Thyroid gland (tissue), 4 donors: ENCODE measurements around the gene ZNF462. TPM values are rescaled to one million over a fixed set of nuclear protein-coding genes. Genes with fewer than 3 reads are reported as not detected.

Experiments
- DNase-seq, 2 donors: peaks; one replicate each; pipeline ENCODE4 v3.0.0-alpha.2; 2019
- H3K27ac ChIP-seq, 3 donors: fragments of 200-600 bp; sonication (generic); 1 replicate in 2 of 3; 2 replicates in 1 of 3; pipeline ENCODE4 v1.5.1; 2016 to 2019; ENCODE audit warnings: mild to moderate bottlenecking in 1 of 3, moderate library complexity in 1 of 3
- H3K27me3 ChIP-seq: fragments of 200-600 bp; sonication (generic); one replicate; pipeline ENCODE4 v1.5.1; 2019
- H3K36me3 ChIP-seq, 2 donors: fragments of 200-600 bp; sonication (generic); one replicate each; pipeline ENCODE4 v1.5.1; 2016 to 2019
- H3K4me1 ChIP-seq, 2 donors: fragments of 200-600 bp; sonication (generic); one replicate each; pipeline ENCODE4 v1.5.1; 2017 to 2019
- H3K4me3 ChIP-seq, 3 donors: fragments of 200-600 bp; sonication (generic); replicated peaks in 1 of 3; 1 replicate in 2 of 3; 2 replicates in 1 of 3; pipeline ENCODE4 v1.5.1; 2016; ENCODE audit warnings: mild to moderate bottlenecking in 1 of 3
- H3K9me3 ChIP-seq: fragments of 200-600 bp; sonication (generic); one replicate; pipeline ENCODE4 v1.5.1; 2017
- POLR2A ChIP-seq, 2 donors: fragments of 450-650 bp; IDR thresholded peaks; one replicate each; pipeline ENCODE4 v1.6.1; 2017; ENCODE audit warnings: antibody characterized with exemption in 2 of 2, mild to moderate bottlenecking in 2 of 2, moderate library complexity in 1 of 2
- WGBS, 2 donors: methylation state at CpG; one replicate each; pipeline ENCODE4 v1.1.5; 2017; 5-methylcytosine and 5-hydroxymethylcytosine counted together
- intact Hi-C: fragments of 100-400 bp; cut with DNase I; formaldehyde crosslinking; loops from one replicate; pipeline ENCODE4 v1.15.1; 2023
- total RNA-seq, 4 donors: library from RNA; depleted of rRNA; stranded (reverse); fragments of >200 nt; gene quantifications; one replicate each; pipeline ENCODE4 v1.2.3, GENCODE V29; 2016
- TF ChIP-seq, protein P1 (sequence below), 6 experiments: fragments of 200-600 bp in 3 of 6; fragments of 450-650 bp in 3 of 6; sonication (generic) in 3 of 6; IDR thresholded peaks; one replicate each; pipeline ENCODE4 v1.5.1; 2016 to 2019; ENCODE audit warnings: antibody characterized with exemption in 6 of 6, mild to moderate bottlenecking in 2 of 6, inconsistent platforms in 1 of 6, moderate library complexity in 1 of 6

The ZNF462 gene
- total RNA-seq, 4 donors from 2014 or later: 33.3 to 60.4 (median 46.3) TPM

DNA sequence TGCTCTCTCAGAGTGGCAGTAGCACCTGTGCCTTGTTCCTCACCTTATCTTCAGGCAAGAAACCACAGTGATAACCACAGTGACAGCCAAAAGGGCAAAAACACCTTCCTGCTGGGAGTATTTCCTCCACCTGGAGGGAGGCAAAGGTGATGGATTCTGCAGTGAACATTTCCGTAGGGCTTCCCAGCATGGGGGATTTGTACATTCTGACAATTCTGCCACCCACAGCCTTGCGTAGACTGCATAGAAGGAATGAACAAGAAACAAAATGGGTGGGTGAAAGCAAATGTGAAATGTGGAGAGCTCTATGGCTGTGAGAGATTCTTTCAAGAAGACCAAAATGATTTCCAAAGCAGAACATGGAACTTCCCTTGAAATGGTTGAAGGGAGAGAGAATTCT, 111.4 kb downstream of the ZNF462 start:
- intact Hi-C loops: no loop called here
- Histone ChIP-seq H3K9me3 (no peaks in the 10 kb centered on the region), H3K36me3 (peaks cover 33 to 38% of the 10 kb centered on the region in 2 donors), H3K27ac (no peak overlapping the region), H3K4me3 (no peak overlapping the region), H3K4me1 (peaks cover 9 to 12% of the 10 kb centered on the region in 2 donors), H3K27me3 (no peaks in the 10 kb centered on the region)
- no peak for TF ChIP-seq POLR2A (IDR thresholded peaks at IDR 0.05)
- TF ChIP-seq, protein P1, sequence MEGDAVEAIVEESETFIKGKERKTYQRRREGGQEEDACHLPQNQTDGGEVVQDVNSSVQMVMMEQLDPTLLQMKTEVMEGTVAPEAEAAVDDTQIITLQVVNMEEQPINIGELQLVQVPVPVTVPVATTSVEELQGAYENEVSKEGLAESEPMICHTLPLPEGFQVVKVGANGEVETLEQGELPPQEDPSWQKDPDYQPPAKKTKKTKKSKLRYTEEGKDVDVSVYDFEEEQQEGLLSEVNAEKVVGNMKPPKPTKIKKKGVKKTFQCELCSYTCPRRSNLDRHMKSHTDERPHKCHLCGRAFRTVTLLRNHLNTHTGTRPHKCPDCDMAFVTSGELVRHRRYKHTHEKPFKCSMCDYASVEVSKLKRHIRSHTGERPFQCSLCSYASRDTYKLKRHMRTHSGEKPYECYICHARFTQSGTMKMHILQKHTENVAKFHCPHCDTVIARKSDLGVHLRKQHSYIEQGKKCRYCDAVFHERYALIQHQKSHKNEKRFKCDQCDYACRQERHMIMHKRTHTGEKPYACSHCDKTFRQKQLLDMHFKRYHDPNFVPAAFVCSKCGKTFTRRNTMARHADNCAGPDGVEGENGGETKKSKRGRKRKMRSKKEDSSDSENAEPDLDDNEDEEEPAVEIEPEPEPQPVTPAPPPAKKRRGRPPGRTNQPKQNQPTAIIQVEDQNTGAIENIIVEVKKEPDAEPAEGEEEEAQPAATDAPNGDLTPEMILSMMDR (IDR thresholded peaks at IDR 0.05): no peak
- 95 to 96% methylated on average over 2 of the region's 2 CpGs for WGBS, 2 donors
- no peak for DNase-seq

- H3K27ac ChIP-seq: no peak overlapping the region
- H3K36me3 ChIP-seq: peaks cover 33 to 38% of the 10 kb centered on the region in 2 donors
- no peak for DNase-seq
- TF ChIP-seq POLR2A (IDR thresholded peaks at IDR 0.05): no peak
- TF ChIP-seq, protein P1 (IDR thresholded peaks at IDR 0.05): no peak
- H3K4me3 ChIP-seq: no peak overlapping the region
- 91 to 97% methylated on average over 5 of the region's 5 CpGs for WGBS, 2 donors
- no peaks in the 10 kb centered on the region for H3K9me3 ChIP-seq
- no peaks in the 10 kb centered on the region for H3K4me1 ChIP-seq
- H3K27me3 ChIP-seq: no peaks in the 10 kb centered on the region
- intact Hi-C loops: no loop called here
These were observed 113.8 kb downstream of the ZNF462 start for GRCh38 chr9:106976772-106977171.

GRCh38 chr9:106980551-106981101, 117.7 kb downstream of the ZNF462 start:
- no peaks in the 10 kb centered on the region for H3K4me1 ChIP-seq
- H3K4me3 ChIP-seq: no peak overlapping the region
- H3K36me3 ChIP-seq: peaks cover 22 to 24% of the 10 kb centered on the region in 2 donors
- H3K27ac ChIP-seq: no peak overlapping the region
- WGBS, 2 donors: 74 to 95% methylated on average over 2 of the region's 2 CpGs
- no peaks in the 10 kb centered on the region for H3K9me3 ChIP-seq
- TF ChIP-seq POLR2A (IDR thresholded peaks at IDR 0.05): no peak
- TF ChIP-seq, protein P1 (IDR thresholded peaks at IDR 0.05): no peak
- H3K27me3 ChIP-seq: no peaks in the 10 kb centered on the region
- DNase-seq: no peak
- intact Hi-C loops: no loop called here

DNA sequence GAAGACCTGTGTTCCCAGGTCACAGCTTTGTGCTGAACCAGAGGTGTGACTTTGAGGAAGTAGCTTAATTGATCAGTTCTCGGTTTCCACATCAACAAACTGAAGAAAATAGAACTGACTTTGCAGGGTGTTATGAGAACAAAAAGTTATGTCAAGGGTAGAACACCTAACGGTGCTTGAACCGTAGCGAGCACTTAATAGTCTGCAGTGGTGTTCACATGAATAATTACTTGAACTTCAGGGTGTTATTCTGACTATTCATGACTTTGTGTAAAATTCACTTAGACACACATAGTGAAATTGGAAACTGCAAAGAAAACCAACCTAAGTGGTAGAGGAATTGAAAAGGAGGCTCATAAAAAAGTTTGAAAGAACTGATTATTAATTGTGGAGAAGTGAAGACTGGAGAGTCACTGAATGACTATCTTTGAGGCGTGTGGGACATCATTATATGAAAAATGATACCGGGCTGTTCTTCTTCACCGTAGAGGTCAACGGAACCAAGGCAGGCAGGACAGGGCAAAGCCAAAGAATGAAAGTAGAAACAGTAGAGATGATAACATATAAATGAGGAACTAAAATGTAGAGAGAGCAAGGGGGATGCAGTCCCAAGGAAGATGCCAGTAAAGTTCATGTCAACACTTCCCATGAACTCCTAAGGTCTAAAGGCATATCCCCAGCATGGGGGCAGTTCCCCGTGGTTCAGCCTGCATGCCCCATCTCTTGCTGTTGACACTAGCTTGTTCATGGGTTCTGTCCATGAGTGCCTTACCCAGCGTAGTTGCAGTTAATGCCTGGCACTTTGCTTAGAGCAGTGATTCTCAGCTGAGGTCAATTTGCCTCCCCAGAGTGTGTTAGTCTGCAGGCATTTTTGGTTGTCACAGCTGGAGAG, 118.7 kb downstream of the ZNF462 start:
- WGBS, 2 donors: 93 to 95% methylated on average over 10 of the region's 10 CpGs
- intact Hi-C loops: no loop called here
- TF ChIP-seq, protein P1 (IDR thresholded peaks at IDR 0.05): no peak
- no peak for TF ChIP-seq POLR2A (IDR thresholded peaks at IDR 0.05)
- H3K27me3 ChIP-seq: no peaks in the 10 kb centered on the region
- no peaks in the 10 kb centered on the region for H3K9me3 ChIP-seq
- no peak overlapping the region for H3K27ac ChIP-seq
- no peak overlapping the region for H3K4me3 ChIP-seq
- H3K4me1 ChIP-seq: no peaks in the 10 kb centered on the region
- H3K36me3 ChIP-seq: peaks cover 20% of the 10 kb centered on the region in 2 donors
- DNase-seq: no peak

DNA sequence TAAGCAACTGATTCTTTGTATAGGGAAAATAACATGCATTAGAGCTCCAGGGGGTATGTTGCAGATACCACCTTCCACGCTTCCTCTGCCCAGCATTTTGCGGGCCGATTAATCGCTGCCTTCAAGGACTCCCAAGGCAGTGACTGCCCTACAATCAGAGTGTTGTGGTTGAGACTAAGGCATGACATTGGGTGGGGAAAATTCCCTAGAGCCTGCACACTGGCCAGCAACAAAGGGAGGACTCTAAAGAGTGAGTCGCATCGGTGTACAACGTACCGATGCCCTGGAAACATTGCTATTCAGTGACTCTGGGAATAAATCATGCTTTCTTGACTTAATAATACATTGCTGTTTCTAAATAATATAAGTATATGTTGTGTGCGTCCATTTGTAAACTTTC, 119.7 kb downstream of the ZNF462 start:
- 95 to 98% methylated on average over 9 of the region's 9 CpGs for WGBS, 2 donors
- H3K27me3 ChIP-seq: no peaks in the 10 kb centered on the region
- intact Hi-C loops: no loop called here
- no peak for DNase-seq
- TF ChIP-seq, protein P1 (IDR thresholded peaks at IDR 0.05): no peak
- no peak for TF ChIP-seq POLR2A (IDR thresholded peaks at IDR 0.05)
- H3K9me3 ChIP-seq: no peaks in the 10 kb centered on the region
- peaks cover 10 to 13% of the 10 kb centered on the region in 2 donors for H3K36me3 ChIP-seq
- H3K4me3 ChIP-seq: no peak overlapping the region
- no peak overlapping the region for H3K27ac ChIP-seq
- H3K4me1 ChIP-seq: no peaks in the 10 kb centered on the region
